DOHH2 (cell line): ENCODE measurements around the gene SCUBE2.

Source experiments
- CTCF ChIP-seq: fragments of 200-600 bp; sonication (generic); IDR thresholded peaks from one replicate; pipeline ENCODE4 v1.5.1; 2014; ENCODE audit warnings: antibody characterized with exemption, mild to moderate bottlenecking, low read depth, low read length; ENCODE audit not compliant: poor library complexity, severe bottlenecking
- EZH2phosphoT487 ChIP-seq: fragments of 200-600 bp; sonication (generic); IDR thresholded peaks from 2 replicates; pipeline ENCODE4 v1.6.1; 2017; ENCODE audit warnings: borderline replicate concordance, mild to moderate bottlenecking, antibody characterized with exemption, low read length, moderate library complexity, mixed read lengths

- no peak for TF ChIP-seq CTCF
- no peak for TF ChIP-seq EZH2phosphoT487
Measured at GRCh38 chr11:9089061-9089460, 2.3 kb downstream of the SCUBE2 start.
